Measurements from ENCODE around the gene FBXL16. TPM values are rescaled to one million over a fixed set of nuclear protein-coding genes. Genes with fewer than 3 reads are reported as not detected.

Gene FBXL16
- total and polyA plus RNA-seq, 2 donors (not counting 3 experiments of a cell fraction or from before 2014, with no cell fraction given) = 0.07 to 0.22 TPM

- POLR2A ChIA-PET = interaction anchor here (0.7 kb wide), 1 partner anchor 76 kb away, joined by 6 read pairs; no protein-coding TSS in a partner anchor
- Histone ChIP-seq H3K9ac (replicated peaks; ENCODE audit: extremely low read depth, insufficient read depth, low read length) (no peak overlapping the region), H3K4me3 (replicated peaks in 1 of 3; ENCODE audit: insufficient read depth in 1 of 3, low read depth in 1 of 3, low read length in 3 of 3) (no peak overlapping the region), H3K27me3 (ENCODE audit: control insufficient read depth in 2 of 2, insufficient read depth in 2 of 2, low read length in 2 of 2) (no peaks in the 10 kb centered on the region), H3K4me1 (ENCODE audit: control insufficient read depth, extremely low read depth, insufficient read depth, low read length) (no peaks in the 10 kb centered on the region), H3K36me3 (ENCODE audit: control insufficient read depth in 2 of 2, extremely low read depth in 1 of 2, insufficient read depth in 2 of 2, low read length in 2 of 2) (peaks cover 0 to 4% of the 10 kb centered on the region in 2 experiments), H3K4me2 (ENCODE audit: insufficient read depth, low read length) (no peak overlapping the region), H3K9me3 (replicated peaks; ENCODE audit: control insufficient read depth, insufficient read depth, low read length) (no peaks in the 10 kb centered on the region), H3K79me2 (ENCODE audit: control insufficient read depth, insufficient read depth, low read length) (no peaks in the 10 kb centered on the region), H3K9me1 (replicated peaks; ENCODE audit: control insufficient read depth, extremely low read depth, insufficient read depth, low read length) (no peaks in the 10 kb centered on the region), H2AFZ (ENCODE audit: low read depth, low read length) (no peak overlapping the region), H4K20me1 (replicated peaks; ENCODE audit: control insufficient read depth, extremely low read depth, insufficient read depth, low read length) (no peaks in the 10 kb centered on the region), H3K27ac (ENCODE audit: insufficient read depth, low read depth, low read length) (no peak overlapping the region)
- FAIRE-seq = no peak
- TF ChIP-seq EZH2 (IDR thresholded peaks at IDR 0.05; ENCODE audit: borderline replicate concordance, low read depth, low read length, severe bottlenecking) = no peak
- TF ChIP-seq FOS (IDR thresholded peaks at IDR 0.05; ENCODE audit: borderline replicate concordance, insufficient read depth, low read length) = no peak
- TF ChIP-seq, protein P1, sequence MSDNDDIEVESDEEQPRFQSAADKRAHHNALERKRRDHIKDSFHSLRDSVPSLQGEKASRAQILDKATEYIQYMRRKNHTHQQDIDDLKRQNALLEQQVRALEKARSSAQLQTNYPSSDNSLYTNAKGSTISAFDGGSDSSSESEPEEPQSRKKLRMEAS (IDR thresholded peaks at IDR 0.05; ENCODE audit: insufficient read depth, insufficient read length) = no peak
- TF ChIP-seq POLR2AphosphoS5 (IDR thresholded peaks at IDR 0.05; ENCODE audit: insufficient read depth, low read depth, low read length) = no peak
- no peak for TF ChIP-seq MYC (IDR thresholded peaks at IDR 0.05; ENCODE audit: low read depth, low read length)
- no peak for TF ChIP-seq JUN (IDR thresholded peaks at IDR 0.05; ENCODE audit: borderline replicate concordance, insufficient read depth, insufficient read length, low read depth)
- no peak for TF ChIP-seq CTCF (IDR thresholded peaks at IDR 0.05; ENCODE audit: extremely low read depth in 1 of 2, insufficient read depth in 1 of 2, low read depth in 1 of 2, low read length in 2 of 2)
- no peak for TF ChIP-seq POLR2A (IDR thresholded peaks at IDR 0.05; ENCODE audit: low read depth, low read length)
- no peak for TF ChIP-seq GATA2 (IDR thresholded peaks at IDR 0.05; ENCODE audit: insufficient read depth, insufficient read length, low read depth, low read length)
- intact Hi-C loops (cut with micrococcal nuclease) (no loop called here), dilution Hi-C loops (cut with MboI; ENCODE audit: extremely low pct_ligation_motif_present, low sequenced_read_pairs) (no loop called here)
- CTCF ChIA-PET = interaction anchor here (1.0 kb wide), 1 partner anchor 14 kb away, joined by 4 read pairs; the partner anchor contains the start of gene RHOT2
- DNase-seq (ENCODE audit: low read depth, low spot score) = no peak
- no TSS peak for BruUV-seq (replicated peaks)
Observed at GRCh38 chr16:654034-654433, 51.6 kb downstream of the FBXL16 start.
